BE2C (cell line): ENCODE results near the gene WDR11. TPM values are rescaled to one million over a fixed set of nuclear protein-coding genes. Genes with fewer than 3 reads are reported as not detected.

ENCODE experiments used
- DNase-seq: peaks from one replicate; pipeline ENCODE4 v3.0.0-alpha.2; 2020
- H3K27me3 ChIP-seq: fragments of 250-450 bp; sonication (Bioruptor Pico); 2 replicates; pipeline ENCODE4 v1.5.1; 2020; ENCODE audit warnings: mild to moderate bottlenecking
- H3K36me3 ChIP-seq: fragments of 250-450 bp; sonication (Bioruptor Pico); 2 replicates; pipeline ENCODE4 v1.5.1; 2020; ENCODE audit warnings: mild to moderate bottlenecking
- H3K4me1 ChIP-seq: fragments of 250-450 bp; sonication (Bioruptor Pico); 2 replicates; pipeline ENCODE4 v1.5.1; 2020
- H3K4me3 ChIP-seq: 2 replicates; pipeline ENCODE4 v1.5.1; 2011; ENCODE audit warnings: low read depth, low read length
- H3K9me3 ChIP-seq: fragments of 250-450 bp; sonication (Bioruptor Pico); 2 replicates; pipeline ENCODE4 v1.5.1; 2020
- CTCF ChIP-seq: IDR thresholded peaks from 2 replicates; pipeline ENCODE4 v1.5.1; 2012; ENCODE audit warnings: mild to moderate bottlenecking, low read depth, low read length
- polyA plus RNA-seq: library from polyadenylated mRNA; unstranded; fragments of >200 nt; gene quantifications from one replicate; pipeline ENCODE4 v1.2.1, GENCODE V29; 2012; ENCODE audit warnings: low read depth, missing spikeins; ENCODE audit not compliant: insufficient read length, insufficient read depth

WDR11 gene
- polyA plus RNA-seq, result 48.2 TPM

- Histone ChIP-seq H3K27me3 (no peaks in the 10 kb centered on the region), H3K4me1 (no peaks in the 10 kb centered on the region), H3K4me3 (peak within 1 kb of the TSS; percentile 74), H3K36me3 (no peaks in the 10 kb centered on the region), H3K9me3 (no peaks in the 10 kb centered on the region)
- no peak for TF ChIP-seq CTCF
- DNase-seq, result peak; percentile 90
These were observed at the start of gene WDR11 for GRCh38 chr10:120850911-120851865. WDR11 (plus strand) TSS chr10:120851362; CDS start chr10:120851421, 59 bp downstream.

- no peaks in the 10 kb centered on the region for H3K9me3 ChIP-seq
- TF ChIP-seq CTCF, result no peak
- H3K4me3 ChIP-seq, result no peak overlapping the region
- H3K36me3 ChIP-seq, result no peaks in the 10 kb centered on the region
- no peaks in the 10 kb centered on the region for H3K4me1 ChIP-seq
- no peak for DNase-seq
- H3K27me3 ChIP-seq, result no peaks in the 10 kb centered on the region
These were observed 48.2 kb upstream of the WDR11 start for GRCh38 chr10:120802935-120803334.

- Histone ChIP-seq H3K36me3 (no peaks in the 10 kb centered on the region), H3K4me1 (no peaks in the 10 kb centered on the region), H3K27me3 (no peaks in the 10 kb centered on the region), H3K4me3 (no peak overlapping the region), H3K9me3 (no peaks in the 10 kb centered on the region)
- TF ChIP-seq CTCF, result no peak
- DNase-seq, result no peak
These were observed 47.2 kb upstream of the WDR11 start for GRCh38 chr10:120803972-120804371.

- H3K4me3 ChIP-seq, result no peak overlapping the region
- H3K9me3 ChIP-seq, result no peaks in the 10 kb centered on the region
- no peaks in the 10 kb centered on the region for H3K36me3 ChIP-seq
- no peak for DNase-seq
- TF ChIP-seq CTCF, result peak; percentile 32
- H3K27me3 ChIP-seq, result no peaks in the 10 kb centered on the region
- no peaks in the 10 kb centered on the region for H3K4me1 ChIP-seq
These were observed 45.9 kb upstream of the WDR11 start for GRCh38 chr10:120805014-120805812.

GRCh38 chr10:120806081-120806480 lies 45.1 kb upstream of the WDR11 start:
- H3K36me3 ChIP-seq, result no peaks in the 10 kb centered on the region
- no peaks in the 10 kb centered on the region for H3K27me3 ChIP-seq
- no peak for DNase-seq
- H3K4me1 ChIP-seq, result no peaks in the 10 kb centered on the region
- H3K4me3 ChIP-seq, result no peak overlapping the region
- no peak for TF ChIP-seq CTCF
- H3K9me3 ChIP-seq, result no peaks in the 10 kb centered on the region

- TF ChIP-seq CTCF, result no peak
- no peaks in the 10 kb centered on the region for H3K4me1 ChIP-seq
- DNase-seq, result peak; percentile 62
- no peak overlapping the region for H3K4me3 ChIP-seq
- H3K27me3 ChIP-seq, result no peaks in the 10 kb centered on the region
- H3K9me3 ChIP-seq, result no peaks in the 10 kb centered on the region
- no peaks in the 10 kb centered on the region for H3K36me3 ChIP-seq
These were observed 40.9 kb upstream of the WDR11 start for GRCh38 chr10:120810298-120810697.
